HUDEP-2 (cell line): ENCODE data around the gene UNC45B.
"Not testable (repeated sequence)": the region's sequence is repeated elsewhere in the genome, so short reads cannot be mapped to it uniquely, and the experiment has no call there.

ENCODE experiments used
- DNase-seq, 76 experiments: peaks; one replicate each; lab custom pipeline; 2025; ENCODE audit not compliant: unreplicated experiment in 76 of 76; lab: John Stamatoyannopoulos, UW

Gene UNC45B

GRCh38 chr17:35169835-35170363 lies 22.3 kb downstream of the UNC45B start:
- DNase-seq = peak in 1 of 76 experiments; percentile 2

GRCh38 chr17:35170968-35171771 lies 23.6 kb downstream of the UNC45B start:
- DNase-seq = no peak

GRCh38 chr17:35171834-35172233 lies 24.2 kb downstream of the UNC45B start:
- DNase-seq = no peak

GRCh38 chr17:35172321-35172720 lies 24.7 kb downstream of the UNC45B start:
- DNase-seq = not testable (repeated sequence)

- no peak for DNase-seq
These were observed 27.3 kb downstream of the UNC45B start for GRCh38 chr17:35174835-35175334.

- DNase-seq = no peak
These were observed 28.2 kb downstream of the UNC45B start for GRCh38 chr17:35175638-35176415.

- no peak for DNase-seq
These were observed 29.3 kb downstream of the UNC45B start for GRCh38 chr17:35176897-35177296.

GRCh38 chr17:35179379-35179778 lies 31.8 kb downstream of the UNC45B start:
- DNase-seq = not testable (repeated sequence)

GRCh38 chr17:35183332-35183731 lies 35.7 kb downstream of the UNC45B start:
- no peak for DNase-seq

GRCh38 chr17:35184274-35184673 lies 36.7 kb downstream of the UNC45B start:
- no peak for DNase-seq

GRCh38 chr17:35185849-35186248 lies 38.2 kb downstream of the UNC45B start:
- no peak for DNase-seq

- DNase-seq = no peak
These were observed 39.9 kb downstream of the UNC45B start for GRCh38 chr17:35187481-35187880.

- DNase-seq = no peak
These were observed 40.5 kb downstream of the UNC45B start for GRCh38 chr17:35188111-35188510.

GRCh38 chr17:35189291-35189690 lies 41.7 kb downstream of the UNC45B start:
- peak in 2 of 76 experiments; percentile 0 to 12 for DNase-seq

- DNase-seq = no peak
These were observed 43.5 kb downstream of the UNC45B start for GRCh38 chr17:35191001-35191695.

GRCh38 chr17:35192708-35193107 lies 45.1 kb downstream of the UNC45B start:
- no peak for DNase-seq

GRCh38 chr17:35194001-35194400 lies 46.4 kb downstream of the UNC45B start, which contains the start of gene SLC35G3:
SLC35G3 (minus strand) TSS chr17:35194393; CDS start chr17:35194307, 86 bp downstream.
- not testable (repeated sequence) for DNase-seq

GRCh38 chr17:35195062-35195461 lies 47.4 kb downstream of the UNC45B start:
- DNase-seq = not testable (repeated sequence)

- DNase-seq = not testable (repeated sequence)
These were observed 55.0 kb downstream of the UNC45B start for GRCh38 chr17:35202582-35202981.

GRCh38 chr17:35210741-35211140 lies 63.1 kb downstream of the UNC45B start:
- no peak for DNase-seq

GRCh38 chr17:35212668-35213067 lies 65.1 kb downstream of the UNC45B start:
- DNase-seq = no peak
